ENCODE data around the gene E2F6.
A peak's percentile ranks its signal among the peaks of the same experiment; 100 is the strongest.

E2F6 gene, protein sequence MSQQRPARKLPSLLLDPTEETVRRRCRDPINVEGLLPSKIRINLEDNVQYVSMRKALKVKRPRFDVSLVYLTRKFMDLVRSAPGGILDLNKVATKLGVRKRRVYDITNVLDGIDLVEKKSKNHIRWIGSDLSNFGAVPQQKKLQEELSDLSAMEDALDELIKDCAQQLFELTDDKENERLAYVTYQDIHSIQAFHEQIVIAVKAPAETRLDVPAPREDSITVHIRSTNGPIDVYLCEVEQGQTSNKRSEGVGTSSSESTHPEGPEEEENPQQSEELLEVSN

DNA sequence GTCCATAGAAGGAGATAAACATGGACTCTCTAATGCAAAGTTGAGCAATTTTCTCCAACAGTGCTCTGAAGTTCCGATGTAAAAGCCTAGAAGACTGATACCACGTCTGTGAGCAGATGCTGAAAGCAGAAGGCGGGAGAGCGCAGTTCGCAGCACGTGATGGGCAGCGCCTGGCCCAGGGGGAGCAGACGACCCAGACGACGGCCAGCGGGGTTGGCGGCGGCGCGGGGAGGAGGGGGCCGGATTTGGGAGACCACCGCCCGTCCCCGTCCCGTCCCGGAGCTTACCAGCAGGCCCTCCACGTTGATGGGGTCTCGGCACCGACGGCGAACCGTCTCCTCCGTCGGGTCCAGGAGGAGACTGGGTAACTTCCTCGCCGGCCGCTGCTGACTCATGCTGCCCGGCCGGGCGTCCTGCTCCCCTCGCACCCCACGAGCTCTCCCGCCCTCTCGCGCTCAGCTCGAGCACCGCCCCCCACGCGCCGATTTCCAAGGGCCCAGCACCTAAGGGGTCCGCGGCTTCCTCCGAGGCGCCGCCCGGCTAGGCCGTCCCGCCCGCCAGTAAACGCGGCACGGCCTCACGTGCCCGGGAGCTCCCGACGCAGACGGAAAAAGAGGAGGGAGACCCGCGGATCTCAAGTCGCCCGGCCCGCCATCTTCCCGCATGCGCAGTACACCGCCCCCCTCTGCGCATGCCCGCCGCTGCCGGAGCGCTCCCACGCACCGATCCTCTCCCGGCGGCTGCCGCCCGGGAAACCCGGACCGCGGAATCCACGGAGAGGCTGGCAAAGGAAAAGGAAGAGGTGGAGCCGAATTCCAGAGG, at the start of gene E2F6:
E2F6 (minus strand) TSS at position 677 of the 822 bp plus-strand sequence; CDS start at position 395, 282 bp downstream.
- DNase-seq: peak; percentile 84

DNA sequence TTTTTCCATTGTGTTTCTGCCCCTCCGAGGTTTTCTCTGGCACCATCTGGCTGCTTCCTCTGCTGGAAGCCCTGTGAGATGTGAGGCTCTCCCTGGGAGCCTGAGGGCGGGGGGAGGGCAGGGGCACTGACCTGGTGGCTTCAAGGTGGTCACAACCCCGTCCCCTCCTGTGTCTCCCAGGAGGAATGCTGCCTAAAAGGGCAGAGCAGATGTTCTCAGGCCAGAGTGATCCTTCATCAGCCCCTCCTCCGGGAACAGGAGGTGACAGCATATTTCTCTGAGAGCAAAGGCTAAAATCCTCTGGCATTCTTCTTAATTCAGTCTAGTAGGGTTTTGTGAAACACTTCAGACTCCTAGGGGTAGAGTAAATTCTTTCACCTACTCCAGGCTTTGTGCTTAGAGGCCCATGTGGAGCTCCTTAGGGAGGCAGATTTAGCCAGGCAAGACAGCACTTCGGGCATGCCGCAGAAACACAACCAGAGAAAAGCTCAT, 49.6 kb upstream of the E2F6 start:
- no peak for DNase-seq

DNA sequence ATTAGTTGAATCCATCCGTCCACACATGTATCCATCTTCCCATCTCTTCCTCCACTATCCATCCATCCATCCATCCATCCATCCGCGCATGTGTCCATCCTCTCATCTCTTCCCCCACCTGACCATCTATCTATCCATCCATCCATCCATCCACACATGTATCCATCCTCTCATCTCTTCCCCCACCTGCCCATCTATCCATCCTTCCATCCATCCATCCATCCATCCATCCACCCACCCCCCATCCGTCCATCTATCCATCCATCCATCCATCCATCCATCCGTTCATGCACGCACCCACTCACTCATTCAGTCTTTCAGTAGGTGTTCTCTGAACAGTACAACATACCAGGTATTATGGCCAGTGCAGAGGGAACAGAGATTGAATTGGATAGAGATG, 48.9 kb upstream of the E2F6 start:
- DNase-seq: no peak

DNA sequence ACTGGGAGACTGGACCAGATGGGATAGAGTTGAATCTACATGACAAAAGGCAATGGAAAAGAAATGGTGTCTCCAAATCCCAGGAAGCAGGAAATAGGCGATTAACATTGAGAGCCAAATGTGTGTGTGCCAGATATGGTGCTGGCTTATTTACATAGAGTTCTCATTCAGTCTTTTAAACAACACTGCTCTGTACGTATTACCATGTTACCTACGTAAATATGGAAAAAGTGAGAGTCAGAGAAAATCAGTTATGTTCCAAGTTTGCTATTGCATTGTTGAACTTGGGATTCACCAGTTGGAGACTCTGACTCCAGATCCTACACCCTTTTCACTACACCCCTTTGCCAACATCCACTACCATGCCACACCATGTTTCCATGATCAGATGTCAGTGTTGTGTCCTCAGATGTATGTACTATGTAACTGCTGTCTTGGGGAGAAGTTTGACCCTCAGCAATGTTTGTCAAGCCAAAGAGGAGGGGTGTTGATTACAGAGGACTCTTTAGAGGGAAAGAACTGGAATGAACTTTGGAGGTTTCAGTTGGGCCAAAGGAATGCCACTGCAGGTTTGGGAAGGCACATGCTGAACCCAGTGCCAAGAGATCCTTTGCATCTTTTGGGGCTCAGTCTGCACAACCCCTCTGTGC, 48.2 kb upstream of the E2F6 start:
- DNase-seq: no peak

DNA sequence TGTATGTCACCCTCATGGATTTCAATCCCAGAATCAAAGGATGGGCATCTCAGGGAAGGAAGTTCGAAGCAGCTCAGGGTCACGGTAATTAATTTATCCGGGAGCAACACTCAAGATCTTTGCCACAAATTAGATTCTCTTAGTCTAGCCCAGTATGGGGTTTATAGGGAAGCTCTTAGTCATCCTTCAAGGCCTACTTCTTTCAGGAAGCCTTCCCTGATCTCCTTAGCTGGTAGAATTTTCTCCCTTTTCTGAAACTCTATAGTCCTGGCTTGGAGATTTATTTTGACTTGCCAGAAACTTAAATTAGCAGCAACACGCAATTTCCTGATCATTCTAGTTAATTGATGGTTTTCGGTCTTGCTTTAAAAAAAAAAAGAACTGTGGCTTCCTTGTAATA, 47.4 kb upstream of the E2F6 start:
- no peak for DNase-seq

DNA sequence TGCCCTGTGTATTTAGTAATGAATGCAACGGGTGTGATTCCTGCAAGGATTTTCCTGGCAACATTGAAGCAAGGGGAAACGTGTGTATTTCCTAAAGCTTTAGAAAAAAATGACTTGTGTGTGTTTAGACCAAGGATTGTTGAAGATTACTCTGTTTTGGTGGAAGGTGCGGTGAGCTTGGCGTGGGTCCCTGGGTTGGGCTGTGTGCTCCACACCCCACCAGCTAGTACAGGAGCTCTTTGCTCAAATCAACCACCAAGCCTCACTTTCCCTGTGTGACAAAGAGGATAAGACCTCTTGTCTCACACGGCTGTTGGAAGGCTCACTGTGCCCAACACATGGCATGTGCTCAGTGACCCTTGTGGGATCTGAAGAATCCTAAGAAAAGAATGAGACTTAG, 46.5 kb upstream of the E2F6 start:
- DNase-seq: no peak

DNA sequence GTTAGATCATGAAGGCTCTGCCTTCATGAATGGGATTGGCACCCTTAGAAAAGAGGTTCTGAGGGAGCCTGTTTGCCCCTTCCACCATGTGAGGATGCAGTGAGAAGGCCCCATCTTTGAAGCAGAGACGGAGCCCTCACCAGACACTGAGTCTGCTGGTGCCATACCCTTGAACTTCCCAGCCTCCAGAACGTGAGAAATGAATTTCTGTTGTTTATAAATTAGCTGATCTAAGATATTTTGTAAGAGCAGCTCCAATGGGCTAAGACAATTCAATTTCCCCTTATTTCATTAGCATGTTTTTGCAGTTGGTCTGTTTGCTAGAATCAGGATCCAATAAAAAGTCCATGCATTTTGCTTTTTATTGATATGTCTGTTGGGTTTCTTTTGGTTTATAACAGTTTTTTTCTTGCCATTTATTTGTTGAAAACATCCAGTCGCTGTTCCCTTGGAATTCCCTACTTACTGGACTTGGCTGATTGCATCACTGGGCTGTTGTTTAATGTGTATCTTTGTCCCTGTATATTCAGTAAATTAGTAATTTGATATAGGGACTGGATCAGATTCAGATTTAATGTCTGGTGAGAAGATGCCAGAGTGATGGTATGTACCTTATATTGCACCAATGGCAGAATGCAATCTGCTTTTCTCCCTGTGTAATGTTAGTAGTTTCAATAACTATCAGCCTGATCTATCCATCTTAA, 43.8 kb upstream of the E2F6 start:
- no peak for DNase-seq

DNA sequence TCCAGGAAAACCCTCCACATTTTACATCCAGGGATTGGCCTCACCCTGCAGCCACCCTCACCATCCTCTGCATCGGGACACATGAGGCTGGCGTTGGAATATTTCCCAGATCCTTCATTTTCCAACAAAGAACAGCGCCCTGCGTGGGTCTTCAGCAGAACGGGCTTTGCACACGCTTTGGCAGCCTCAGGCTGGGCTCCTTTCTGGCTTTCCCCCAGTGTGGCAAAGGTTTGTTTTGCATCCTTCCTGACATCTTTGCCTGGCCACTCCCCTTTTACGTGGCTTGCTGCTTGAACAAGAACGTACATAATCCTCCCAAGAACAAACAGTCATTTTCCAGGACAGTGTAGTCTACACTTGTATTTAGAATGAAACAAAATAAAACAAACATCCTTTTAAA, 42.3 kb upstream of the E2F6 start:
- no peak for DNase-seq

DNA sequence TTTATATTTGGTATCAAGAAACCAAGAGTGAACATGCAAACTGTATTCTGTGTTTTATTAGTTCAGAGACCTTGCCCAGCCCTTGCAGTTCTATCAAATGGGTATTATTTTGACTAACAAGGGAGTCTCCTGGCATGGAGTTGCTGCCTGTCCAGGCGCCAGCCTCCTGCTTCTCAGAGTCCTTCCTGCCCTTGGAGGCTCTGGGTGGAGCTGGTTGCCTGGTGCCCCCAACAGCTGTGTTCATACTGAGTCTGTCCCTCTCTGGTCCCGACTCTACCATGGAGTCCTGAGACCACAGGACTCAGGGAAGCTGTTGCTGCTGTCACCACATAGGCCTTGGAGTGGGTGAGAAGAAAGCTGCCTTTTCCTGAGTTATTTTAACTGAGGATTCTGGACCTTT, 41.6 kb upstream of the E2F6 start:
- no peak for DNase-seq

DNA sequence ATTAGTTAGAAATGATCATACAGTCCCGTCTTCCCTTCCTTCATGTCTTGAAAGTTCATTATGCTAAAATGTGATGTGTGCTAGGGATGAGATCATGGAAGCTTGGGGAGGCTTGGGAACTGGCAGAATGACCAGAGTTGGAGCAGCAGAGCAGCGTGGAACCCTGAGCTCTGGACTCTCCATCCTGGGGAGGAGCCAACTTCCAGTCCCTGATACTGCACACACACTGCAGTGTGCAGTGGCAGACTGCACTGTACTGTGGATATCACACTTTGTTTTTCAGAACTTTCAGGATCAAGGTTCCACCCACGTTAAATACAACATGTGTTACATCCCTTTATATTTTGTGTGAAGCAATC, 40.6 kb upstream of the E2F6 start:
- no peak for DNase-seq

DNA sequence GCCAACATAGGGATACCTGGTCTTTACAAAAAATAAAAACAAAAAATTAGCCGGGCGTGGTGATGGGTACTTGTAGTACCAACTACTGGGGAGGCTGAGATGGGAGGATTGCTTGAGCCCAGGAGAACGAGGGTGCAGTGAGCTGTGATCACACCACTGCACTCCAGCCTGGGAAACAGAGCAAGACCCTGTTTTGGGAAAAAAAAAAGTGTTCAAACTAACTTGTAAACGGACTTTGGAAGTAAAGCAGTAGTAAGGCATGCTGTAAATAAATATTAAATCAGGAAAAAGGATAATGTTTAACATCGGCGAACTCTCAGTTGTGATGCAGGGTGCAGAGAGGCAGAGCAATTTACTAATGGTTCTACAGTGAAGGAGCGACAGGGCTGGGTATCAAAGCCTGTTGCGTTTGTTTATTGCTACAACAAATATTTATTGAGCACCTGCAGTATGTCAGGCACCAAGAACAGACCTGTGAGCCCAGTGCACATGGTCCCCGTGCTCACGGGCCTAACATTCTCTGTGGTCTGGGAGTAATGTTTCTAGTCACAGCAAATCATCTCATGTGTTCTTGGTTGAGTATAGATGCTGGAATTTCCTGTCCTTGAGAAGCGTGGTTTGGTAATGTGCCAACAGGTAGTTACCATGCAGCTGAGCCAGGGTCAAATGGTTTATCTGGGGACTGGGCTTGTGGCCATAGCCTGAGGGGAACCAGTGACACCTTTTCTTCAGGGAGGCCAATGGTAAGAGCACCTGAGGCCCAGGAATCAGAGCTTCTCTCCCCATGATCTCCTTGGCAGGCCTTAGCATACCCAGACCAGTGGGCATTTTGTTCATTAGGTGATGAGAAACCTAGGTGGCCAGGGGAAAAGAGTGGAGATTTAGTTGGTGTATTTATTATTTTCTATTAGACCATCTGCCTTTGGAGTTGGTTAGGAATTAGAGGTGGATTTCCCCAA, 40.0 kb upstream of the E2F6 start:
- DNase-seq: no peak

DNA sequence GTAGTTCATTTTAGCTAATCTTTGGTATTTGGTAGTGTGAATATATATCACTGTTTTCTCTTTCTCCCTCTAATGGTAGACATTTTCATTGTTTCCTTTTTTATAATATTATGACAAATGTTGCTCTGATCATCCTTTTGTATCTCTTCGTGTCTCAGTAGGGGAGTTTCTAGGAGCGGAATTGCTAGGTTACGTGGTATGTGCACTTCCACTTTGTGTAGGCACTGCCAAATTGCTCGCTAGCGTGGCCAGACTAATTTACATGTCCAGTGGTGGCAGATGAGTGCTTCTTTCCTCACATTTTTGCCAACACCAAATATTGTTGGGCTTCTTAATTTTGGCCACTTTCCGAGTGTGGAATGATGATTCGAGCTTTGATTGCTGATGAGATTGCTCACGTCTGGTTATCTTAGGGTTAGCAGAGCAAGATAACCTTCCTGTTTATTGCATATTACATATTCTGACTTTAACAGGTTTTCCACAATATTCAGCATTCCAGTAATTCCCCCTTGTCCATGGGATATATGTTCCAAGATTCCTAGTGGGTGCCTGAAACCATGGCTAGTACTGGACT, 37.5 kb upstream of the E2F6 start:
- no peak for DNase-seq

DNA sequence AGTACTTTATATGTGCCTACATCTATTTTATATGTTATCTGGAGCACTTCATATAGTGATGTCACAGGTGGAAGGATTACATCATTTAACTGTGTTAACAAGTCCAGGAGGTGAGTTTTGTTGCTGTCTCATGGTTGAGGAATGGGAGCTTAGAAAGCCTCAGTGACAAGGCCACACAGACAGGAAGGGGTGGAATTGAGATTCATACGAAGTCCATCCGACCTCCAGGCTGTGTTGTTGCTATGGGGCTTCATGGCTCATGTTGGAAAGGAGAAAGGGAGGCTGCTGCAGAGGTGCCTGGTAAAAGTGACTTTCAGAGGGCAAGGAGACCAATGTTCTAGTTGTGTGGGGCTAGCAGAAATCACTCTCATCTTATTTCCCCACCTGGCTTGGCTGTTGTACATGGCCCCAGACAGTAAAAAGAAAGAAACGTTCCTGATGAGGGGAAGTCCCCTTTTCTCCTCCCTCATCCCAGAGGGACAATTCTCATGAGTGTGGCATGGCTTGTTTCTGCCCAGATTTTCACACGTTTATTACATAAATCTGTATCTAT, 36.9 kb upstream of the E2F6 start:
- no peak for DNase-seq

DNA sequence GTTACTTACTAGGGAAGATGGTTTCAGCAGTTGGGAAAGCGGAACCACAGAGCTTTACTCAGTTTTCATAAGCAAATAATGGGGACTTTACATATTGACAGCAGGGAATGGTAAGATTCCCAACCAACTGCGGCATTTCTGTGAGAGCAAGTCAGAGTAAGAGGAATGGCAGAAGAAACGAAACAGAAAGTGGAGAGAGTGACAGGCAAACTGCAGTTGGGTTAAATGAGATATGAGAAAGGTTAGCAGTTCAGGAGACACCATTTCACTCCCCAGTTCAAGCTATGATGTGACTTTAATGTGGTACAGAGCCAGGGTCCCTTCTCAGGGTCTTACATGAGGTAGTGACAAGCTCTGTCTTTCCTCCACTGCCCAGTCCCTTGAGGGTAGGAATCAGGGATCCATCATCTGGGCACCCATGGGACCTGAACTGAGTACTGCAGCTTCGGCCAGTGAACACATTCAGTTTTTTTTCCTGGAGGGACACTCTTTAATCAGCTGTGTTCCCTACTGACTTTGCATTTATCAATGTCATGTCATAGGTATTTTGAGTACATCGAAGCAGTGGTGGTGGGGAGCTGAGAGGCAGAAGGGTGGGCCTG, 34.8 kb upstream of the E2F6 start:
- no peak for DNase-seq

DNA sequence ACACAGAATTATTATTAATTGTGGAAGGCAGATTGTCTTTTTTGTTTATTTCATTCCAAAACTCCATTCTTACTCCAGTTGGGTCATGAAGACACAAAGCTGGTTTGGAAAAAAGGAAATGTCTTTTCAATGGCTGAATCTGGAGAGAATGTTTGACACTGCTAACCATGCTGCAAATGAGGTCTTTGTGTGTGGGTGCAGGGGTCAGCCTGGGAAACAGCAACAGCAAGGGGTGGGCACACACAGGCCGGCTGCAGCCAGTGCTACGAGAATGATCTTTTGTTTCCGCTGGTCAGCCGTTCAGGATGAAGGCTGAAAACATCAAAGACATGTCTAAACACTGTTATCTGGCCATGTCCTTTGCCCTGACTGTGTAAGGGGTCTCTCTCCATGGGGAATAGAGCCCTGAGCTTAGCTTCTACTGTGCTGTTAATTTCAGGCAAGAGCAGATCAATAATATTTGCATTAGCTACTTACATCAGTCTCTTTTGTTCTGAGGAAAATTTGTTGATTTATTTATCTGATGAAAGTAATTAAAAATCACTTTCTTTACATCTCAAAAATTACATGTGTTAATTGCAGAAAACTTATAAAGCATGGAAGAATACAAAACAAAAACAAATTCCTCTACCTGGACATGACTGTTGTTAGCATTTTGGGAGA, 33.3 kb upstream of the E2F6 start:
- DNase-seq: no peak

DNA sequence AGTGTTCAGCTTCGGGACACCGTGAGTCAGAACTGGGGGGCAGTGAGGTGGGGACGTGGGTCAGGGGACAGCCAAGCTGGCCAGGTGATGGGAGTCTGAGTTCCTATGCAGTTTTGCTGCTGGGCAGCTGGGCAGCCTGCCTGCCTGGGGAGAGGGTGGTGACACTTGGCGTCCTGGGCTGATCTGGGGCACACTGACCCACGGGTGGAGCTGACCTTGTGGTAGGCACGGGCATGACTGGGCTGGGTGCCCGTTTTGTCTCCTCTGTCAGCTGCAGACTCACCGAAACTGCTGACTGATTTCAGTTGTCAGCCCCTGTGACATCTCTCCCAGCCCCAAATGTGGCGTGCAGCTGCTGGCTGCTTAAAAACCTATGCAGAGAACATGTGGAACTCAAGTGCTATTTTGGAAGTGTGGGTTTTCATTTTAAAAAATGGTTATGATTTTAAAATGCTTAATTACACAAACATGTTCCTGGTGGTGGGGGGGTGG, 32.6 kb upstream of the E2F6 start:
- DNase-seq: no peak

DNA sequence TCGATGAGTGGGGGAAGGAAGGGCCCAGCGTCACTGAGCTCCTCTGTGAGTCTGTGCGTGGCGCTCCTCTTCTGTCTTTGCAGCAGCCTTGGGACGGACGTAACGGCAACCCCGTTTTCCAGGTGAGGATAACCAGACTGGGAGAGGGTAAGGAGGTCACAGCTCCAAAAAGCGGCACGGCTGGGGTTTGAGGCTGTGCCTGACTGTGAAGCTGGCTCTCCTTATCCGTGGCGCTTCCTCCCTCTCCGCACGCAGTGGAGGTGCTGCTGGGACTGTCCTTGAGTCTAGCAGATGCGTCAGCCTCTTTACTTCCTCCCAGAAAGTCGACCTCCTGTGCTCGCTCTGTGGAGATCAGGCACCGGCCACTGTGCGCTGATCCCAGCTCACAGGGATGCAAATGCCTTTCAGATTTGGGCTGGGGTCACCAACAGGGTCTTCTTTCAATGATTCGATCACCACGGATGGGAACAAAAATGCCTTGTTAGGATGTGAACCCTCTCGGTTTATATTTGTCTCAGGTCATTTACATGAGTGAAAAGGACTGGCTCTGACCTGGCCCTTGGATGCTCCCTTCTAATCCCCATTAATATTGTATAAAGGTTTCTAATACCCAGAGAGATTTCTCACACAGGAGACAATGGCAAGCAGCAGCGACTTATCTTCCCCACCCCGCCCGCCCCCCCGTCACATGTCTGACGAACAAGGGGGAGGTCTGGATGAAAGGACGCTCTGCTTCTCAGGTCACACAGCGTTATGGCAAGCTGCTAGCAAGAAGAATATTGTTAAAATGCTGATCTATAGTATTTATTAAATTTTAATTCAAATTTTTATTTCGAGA, 30.1 kb upstream of the E2F6 start:
- no peak for DNase-seq

DNA sequence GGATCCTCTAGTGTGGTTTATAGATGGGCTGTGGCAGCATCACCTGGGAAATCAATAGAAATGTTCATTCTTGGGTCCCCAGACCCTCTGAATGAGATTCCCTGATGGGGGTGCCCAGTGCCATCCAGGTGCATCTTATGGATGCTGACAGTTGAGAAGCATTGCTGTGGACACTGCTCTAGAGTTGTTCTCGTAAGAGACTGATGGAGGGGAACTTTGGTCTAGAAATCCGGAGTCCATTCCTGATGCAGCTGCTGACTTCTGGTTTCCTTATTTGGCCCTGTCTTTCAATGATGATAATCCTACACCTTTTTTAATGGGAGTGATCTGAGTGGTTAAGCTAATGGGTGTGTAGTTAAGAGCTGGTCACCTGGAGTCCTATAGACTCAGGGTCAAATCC, 28.3 kb upstream of the E2F6 start:
- no peak for DNase-seq

DNA sequence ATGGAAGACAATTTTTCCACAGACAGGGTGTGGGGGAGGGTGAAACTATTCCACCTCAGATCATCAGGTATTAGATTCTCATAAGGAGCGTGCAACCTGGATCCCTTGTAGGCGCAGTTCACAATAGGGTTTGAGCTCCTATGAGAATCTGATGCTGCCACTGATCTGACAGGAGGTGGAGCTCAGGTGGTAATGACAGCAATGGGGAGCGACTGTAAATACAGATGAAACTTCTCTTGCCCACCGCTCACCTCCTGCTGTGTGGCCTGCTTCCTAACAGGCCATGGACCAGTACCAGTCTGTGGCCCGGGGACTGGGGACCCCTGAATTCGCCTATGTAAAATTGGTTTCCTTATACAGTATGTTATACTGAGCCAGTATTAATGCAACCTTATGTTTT, 27.3 kb upstream of the E2F6 start:
- DNase-seq: no peak
